HG03520 (cell line): Measurements from ENCODE around the gene MAP4K3.

Experiments used
- ATAC-seq: cut with Tn5 transposase; IDR thresholded peaks from one replicate; pipeline ENCODE4 v1.9.1; 2021; ENCODE audit warnings: mild to moderate bottlenecking, moderate library complexity; ENCODE audit not compliant: unreplicated experiment

Gene MAP4K3

DNA sequence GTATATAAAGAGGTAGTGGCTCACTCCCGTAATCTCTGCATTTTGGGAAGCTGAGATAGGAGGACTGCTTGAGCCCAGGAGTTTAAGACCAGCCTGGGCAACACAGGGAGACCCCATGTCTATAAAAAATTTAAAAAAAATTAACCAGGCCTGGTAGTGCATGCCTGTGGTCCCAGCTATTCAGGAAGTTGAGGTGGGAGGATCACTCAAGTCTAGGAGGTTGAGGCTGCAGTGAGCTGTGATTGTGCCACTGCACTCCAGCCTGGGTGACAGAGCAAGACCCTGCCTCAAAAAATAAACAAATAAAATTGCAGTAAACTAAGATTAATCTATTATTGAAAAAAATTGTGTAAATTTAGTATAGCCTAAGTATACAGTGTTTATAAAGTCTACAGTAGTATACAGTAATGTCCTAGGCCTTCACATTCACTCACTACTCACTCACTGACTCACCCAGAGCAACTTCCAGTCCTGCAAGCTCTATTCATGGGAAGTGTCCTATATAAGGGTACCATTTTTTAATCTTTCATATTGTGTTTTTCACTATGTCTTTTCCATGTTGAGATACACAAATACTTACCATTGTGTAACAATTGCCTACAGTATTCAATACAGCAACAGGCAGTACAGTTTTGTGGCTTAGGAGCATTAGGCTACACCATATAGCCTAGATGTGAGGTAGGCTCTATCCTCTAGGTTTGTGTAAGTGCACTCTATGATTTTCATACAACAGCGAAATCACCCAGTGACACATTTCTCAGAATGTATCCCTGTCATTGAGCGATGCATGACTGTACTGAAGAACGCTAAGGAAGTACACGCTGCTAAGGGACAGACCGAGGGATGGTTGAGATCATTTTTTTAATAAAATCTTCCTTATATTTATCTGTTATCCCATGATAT is 10.4 kb upstream of the MAP4K3 start:
- ATAC-seq = no peak

GRCh38 chr2:39445934-39446333 is 8.8 kb upstream of the MAP4K3 start:
- ATAC-seq = no peak

- no peak for ATAC-seq
These were observed 5.9 kb upstream of the MAP4K3 start for GRCh38 chr2:39443009-39443408.

GRCh38 chr2:39437522-39438296 is 624 bp upstream of the MAP4K3 start:
- ATAC-seq = peak; percentile 52

DNA sequence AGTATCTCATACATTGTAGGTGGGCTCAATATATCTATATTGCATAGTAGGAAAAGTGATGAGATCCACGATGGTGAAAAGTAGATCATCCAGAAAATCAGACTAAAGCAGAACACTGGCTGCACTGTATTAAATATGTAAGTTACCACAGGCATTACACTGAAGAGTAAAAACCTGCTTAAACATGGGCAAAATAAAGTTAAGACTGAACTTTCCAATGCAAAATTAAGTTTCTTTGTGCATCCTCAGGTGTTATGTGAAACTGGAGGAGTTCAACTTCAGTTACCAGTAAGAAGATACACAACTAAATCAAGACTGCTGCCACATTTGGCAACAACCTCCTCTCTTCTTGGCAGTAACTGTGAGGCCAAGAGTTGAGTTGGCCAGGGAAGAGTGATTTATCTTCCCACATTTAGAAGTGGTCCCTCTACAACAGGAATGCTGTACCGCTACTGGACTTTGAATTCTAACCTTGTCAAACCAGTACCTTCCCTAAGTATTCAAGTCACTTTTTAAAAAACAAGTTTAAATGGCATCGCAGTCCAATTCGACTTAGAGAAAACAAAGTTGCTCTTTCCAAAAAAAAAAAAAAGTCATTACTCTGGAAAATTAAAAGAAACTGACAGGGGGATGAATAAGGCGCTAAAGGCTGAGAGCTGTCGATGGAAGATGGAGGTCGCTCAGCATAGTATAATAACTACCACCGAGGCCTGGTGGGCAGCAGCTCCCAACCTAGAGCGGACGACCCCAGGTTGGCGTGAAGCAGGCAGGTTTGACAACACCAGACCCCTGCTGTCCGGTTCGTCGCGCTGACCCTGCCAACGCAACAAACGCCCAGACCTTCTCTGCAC is 1.1 kb downstream of the MAP4K3 start:
- ATAC-seq = no peak

- ATAC-seq = no peak
These were observed 1.9 kb downstream of the MAP4K3 start for GRCh38 chr2:39435234-39435633.

DNA sequence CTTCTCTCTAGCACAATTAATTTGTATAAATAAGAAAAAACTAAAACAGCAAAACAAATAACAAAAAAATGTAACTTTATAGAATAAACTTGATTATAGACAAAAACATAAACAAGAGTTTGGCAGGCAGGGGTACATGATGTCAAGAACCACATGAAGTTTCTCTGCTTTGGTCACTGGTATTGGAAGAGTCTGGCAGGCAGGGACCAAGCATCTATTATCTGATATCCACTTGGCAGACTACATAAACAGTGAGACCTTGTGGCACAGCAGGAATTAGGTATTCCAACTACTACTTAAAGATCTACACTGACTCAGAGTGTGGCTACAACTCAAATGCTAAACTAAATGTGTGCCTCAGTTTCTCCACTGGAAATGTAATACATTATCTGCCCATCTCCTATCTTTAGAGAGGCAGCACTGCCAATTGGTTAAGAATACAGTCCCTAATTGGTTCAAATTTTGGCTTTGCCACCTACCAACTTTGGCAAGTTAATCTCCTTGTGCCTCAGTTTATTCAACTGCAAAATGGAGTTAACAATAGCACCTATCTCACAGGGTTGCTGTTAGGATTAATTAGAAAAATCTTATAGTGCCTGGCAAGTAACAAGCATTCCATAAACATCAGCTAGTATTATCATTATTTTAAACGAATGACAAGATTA is 2.7 kb downstream of the MAP4K3 start:
- no peak for ATAC-seq

DNA sequence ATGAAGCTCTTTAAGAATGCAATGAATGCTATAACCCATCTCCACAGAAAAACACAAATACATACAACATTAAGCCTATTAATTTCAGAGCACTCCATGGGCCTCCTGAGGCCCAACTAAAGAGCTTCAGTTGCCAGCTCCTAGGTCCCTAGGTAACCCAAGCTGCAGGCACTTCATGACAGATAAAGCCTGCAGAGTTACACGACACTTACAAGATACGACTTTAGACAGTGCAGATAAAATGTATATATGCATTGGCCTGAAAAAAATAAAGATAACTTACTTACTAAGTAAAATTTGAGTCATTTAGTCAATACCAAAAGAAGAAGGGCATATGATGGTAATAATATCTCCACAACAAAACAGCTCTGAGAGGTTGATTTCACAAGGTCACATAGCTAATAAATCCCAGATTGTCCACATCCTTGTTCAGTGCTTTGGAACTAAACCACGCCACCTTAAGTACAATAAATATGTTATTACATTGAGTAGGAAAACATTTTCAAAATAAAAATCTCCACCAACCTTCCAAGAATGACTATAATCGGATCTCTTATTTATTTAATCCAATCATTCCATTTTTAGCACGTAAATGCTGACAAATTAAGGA is 3.4 kb downstream of the MAP4K3 start:
- ATAC-seq = no peak

DNA sequence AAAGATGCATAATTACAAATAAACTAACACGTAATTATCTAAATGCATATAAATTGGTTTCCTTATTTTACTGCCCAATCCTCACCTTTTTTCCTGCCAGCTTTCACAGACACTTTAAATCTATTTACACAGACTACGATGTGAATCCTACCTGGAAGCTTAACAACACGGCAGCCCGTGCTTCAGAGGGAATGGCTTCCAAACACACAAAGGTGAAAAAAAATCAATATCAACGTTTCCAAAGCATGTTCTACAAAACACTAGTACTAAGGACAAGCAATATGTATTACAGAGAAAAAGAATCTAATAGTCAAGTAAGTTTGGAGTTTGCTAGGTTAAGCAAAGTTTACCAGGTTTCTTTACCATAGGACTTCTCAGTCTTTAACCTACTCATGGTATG is 4.4 kb downstream of the MAP4K3 start:
- ATAC-seq = no peak

GRCh38 chr2:39431592-39432316 is 5.3 kb downstream of the MAP4K3 start:
- ATAC-seq = no peak

DNA sequence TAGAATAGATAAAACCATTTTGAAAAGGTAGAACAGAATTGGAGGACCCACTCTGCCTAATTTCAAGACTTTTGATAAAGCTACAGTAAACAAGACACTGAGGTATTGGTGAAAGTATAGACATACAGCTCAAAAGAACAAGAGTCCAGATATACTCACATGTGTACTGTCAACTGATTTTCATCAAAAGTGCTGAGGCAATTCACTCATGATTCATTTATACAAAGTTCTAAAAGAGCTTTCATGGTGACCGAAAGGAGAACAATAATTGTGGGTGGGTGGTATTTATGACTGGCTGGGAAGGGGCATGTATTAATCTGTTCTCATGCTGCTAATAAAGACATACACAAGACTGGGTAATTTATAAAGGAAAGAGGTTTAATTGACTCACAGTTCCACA is 7.3 kb downstream of the MAP4K3 start:
- no peak for ATAC-seq

DNA sequence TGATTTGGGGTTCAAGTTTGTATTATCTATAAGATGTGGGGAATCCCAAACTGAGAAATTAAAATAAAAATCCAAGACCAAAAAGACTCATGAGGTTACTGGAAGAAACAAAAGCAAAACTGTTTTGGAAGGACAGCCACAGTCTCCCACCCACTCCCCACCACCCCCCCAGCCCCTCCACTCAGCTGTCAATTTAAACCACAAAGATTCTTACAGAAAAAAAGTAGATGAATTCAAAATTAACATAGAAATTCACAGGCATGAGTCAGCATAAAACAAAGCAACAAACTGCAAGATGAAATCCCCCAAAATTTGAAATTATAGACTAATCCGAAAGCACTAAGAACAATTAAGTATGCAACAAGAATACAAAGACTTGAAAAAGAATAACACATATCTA is 12.1 kb downstream of the MAP4K3 start:
- no peak for ATAC-seq

GRCh38 chr2:39422700-39423099 is 14.4 kb downstream of the MAP4K3 start:
- no peak for ATAC-seq

DNA sequence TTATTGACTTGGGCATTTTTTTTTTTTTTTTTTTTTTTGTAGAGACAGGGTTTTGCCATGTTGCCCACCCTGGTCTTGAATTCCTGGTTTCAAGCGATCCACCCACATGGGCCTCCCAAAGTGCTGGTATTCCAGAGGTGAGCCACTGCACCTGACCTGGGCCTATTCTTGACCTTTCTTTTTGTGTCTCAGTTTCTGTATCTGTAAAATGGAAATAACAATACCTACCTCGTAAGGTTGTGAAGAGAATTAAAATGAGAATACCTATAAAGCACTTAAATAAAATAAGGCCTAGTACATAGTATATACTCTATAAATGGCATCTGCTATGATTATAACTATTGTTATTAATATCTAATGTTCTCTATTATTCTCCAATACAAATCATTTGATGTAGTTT is 15.7 kb downstream of the MAP4K3 start:
- ATAC-seq = no peak

- ATAC-seq = no peak
These were observed 17.5 kb downstream of the MAP4K3 start for GRCh38 chr2:39419282-39420223.

DNA sequence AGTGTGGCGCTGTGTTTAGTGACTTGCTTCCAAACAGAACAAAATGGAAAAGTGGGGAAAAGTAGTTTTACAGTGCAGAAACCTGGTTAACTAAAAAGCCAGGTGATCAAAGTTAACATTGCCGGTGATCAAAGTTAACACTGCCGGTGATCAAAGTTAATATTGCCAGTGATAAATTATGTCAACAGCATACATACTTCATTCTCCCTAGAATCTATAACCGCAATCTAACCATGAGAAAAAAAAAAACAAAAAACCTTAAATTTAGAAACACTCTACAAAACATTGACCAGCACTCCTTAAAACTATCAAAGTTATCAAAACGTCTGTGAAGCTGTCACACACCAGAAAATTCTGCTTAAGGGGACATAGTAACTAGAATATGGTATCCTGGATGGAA is 18.6 kb downstream of the MAP4K3 start:
- ATAC-seq = no peak

DNA sequence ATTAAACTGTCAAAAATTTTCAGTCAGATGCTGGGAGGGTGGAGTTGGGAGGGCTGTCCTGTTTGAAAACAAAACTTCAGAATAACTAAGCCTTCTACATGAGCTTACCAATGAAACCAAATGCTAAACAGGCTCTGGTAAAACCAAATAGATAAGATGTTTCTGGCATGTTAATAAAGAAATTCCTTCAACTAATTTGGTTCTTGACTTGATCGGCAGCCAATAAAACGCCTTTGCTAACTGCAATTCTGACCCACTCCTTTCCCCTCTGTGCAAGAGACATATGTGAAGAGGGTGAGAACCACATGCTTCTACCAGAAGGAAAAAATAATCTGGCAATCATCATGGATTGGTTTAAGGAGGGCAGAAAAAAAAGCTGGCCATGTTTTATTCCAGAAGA is 20.9 kb downstream of the MAP4K3 start:
- no peak for ATAC-seq

DNA sequence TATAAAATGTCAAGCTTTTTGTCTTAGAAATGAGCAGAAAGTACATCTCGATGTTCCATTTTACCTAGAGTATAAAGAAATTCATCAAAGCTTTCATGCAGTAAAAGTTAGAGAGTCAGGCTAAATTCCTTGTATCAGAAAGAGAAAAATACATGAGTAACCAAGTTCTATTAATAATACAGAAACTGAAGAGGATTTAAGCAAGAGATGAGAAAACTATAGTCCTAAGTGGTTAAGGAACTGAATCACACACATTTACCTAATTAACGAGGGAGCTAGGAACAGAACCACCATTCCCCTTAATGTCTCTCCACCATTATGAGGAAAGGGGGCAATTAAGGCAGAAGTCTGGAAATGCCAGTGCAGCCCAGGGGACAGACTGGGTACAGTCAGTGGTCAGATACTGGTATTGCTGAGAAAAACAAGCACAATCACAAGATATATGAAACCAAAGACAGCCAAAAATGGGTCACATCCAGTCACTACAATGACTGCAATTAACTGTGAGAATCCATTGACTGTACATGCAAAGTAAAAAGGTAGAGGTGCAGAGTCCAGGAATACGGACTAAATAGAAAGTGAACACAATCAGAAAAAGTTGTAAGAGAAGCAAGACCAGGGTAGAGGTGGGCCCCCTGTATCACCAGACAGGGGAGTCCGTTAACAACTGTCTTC is 23.9 kb downstream of the MAP4K3 start:
- no peak for ATAC-seq
